ENCODE results near the gene PDE6A. TPM values are rescaled to one million over a fixed set of nuclear protein-coding genes. Genes with fewer than 3 reads are reported as not detected.

PDE6A gene
- total and polyA plus RNA-seq, 2 donors (not counting 3 experiments of a cell fraction or from before 2014, with no cell fraction given): not detected

GRCh38 chr5:149940941-149941644, 3.5 kb downstream of the PDE6A start:
- H3K27me3 ChIP-seq (ENCODE audit: control insufficient read depth in 2 of 2, insufficient read depth in 2 of 2, low read length in 2 of 2): no peaks in the 10 kb centered on the region
- POLR2A ChIA-PET: no interaction called here
- no peak for TF ChIP-seq GATA2 (IDR thresholded peaks at IDR 0.05; ENCODE audit: insufficient read depth, insufficient read length, low read depth, low read length)
- TF ChIP-seq, protein P1, sequence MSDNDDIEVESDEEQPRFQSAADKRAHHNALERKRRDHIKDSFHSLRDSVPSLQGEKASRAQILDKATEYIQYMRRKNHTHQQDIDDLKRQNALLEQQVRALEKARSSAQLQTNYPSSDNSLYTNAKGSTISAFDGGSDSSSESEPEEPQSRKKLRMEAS (IDR thresholded peaks at IDR 0.05; ENCODE audit: insufficient read depth, insufficient read length): no peak
- TF ChIP-seq POLR2A (IDR thresholded peaks at IDR 0.05; ENCODE audit: low read depth, low read length): no peak
- TF ChIP-seq POLR2AphosphoS5 (IDR thresholded peaks at IDR 0.05; ENCODE audit: insufficient read depth, low read depth, low read length): no peak
- no peak for TF ChIP-seq CTCF (IDR thresholded peaks at IDR 0.05; ENCODE audit: extremely low read depth in 1 of 2, insufficient read depth in 1 of 2, low read depth in 1 of 2, low read length in 2 of 2)
- TF ChIP-seq JUN (IDR thresholded peaks at IDR 0.05; ENCODE audit: borderline replicate concordance, insufficient read depth, insufficient read length, low read depth): no peak

More at GRCh38 chr5:149940941-149941644, 3.5 kb downstream of the PDE6A start:
- DNase-seq (ENCODE audit: low read depth, low spot score) (no peak), FAIRE-seq (no peak)
- CTCF ChIA-PET: no interaction called here
- Histone ChIP-seq H3K4me3 (replicated peaks in 1 of 3; ENCODE audit: insufficient read depth in 1 of 3, low read depth in 1 of 3, low read length in 3 of 3) (no peak overlapping the region), H3K4me1 (ENCODE audit: control insufficient read depth, extremely low read depth, insufficient read depth, low read length) (peaks cover 33% of the 10 kb centered on the region), H2AFZ (ENCODE audit: low read depth, low read length) (no peak overlapping the region), H3K4me2 (ENCODE audit: insufficient read depth, low read length) (no peak overlapping the region), H3K9me1 (replicated peaks; ENCODE audit: control insufficient read depth, extremely low read depth, insufficient read depth, low read length) (no peaks in the 10 kb centered on the region), H3K9me3 (replicated peaks; ENCODE audit: control insufficient read depth, insufficient read depth, low read length) (no peaks in the 10 kb centered on the region), H3K9ac (replicated peaks; ENCODE audit: extremely low read depth, insufficient read depth, low read length) (no peak overlapping the region), H3K27ac (ENCODE audit: insufficient read depth, low read depth, low read length) (no peak overlapping the region), H3K79me2 (ENCODE audit: control insufficient read depth, insufficient read depth, low read length) (no peaks in the 10 kb centered on the region), H4K20me1 (replicated peaks; ENCODE audit: control insufficient read depth, extremely low read depth, insufficient read depth, low read length) (no peaks in the 10 kb centered on the region), H3K36me3 (ENCODE audit: control insufficient read depth in 2 of 2, extremely low read depth in 1 of 2, insufficient read depth in 2 of 2, low read length in 2 of 2) (no peaks in the 10 kb centered on the region)
- no TSS peak for BruUV-seq (replicated peaks)
- dilution Hi-C loops (cut with MboI; ENCODE audit: extremely low pct_ligation_motif_present, low sequenced_read_pairs): no loop called here
- intact Hi-C loops (cut with micrococcal nuclease): no loop called here
